Ishikawa (cell line): Measurements from ENCODE around the gene DNPEP.

Source experiments
- EGR1 ChIP-seq: IDR thresholded peaks from 2 replicates; pipeline ENCODE4 v1.6.1; 2012
- EP300 ChIP-seq: IDR thresholded peaks from 2 replicates; pipeline ENCODE4 v1.6.1; 2012; ENCODE audit warnings: borderline replicate concordance
- FOXM1 ChIP-seq: IDR thresholded peaks from 2 replicates; pipeline ENCODE4 v1.6.1; 2012; ENCODE audit warnings: low read depth, borderline replicate concordance
- RAD21 ChIP-seq: IDR thresholded peaks from 2 replicates; pipeline ENCODE4 v1.6.1; 2012; ENCODE audit warnings: low read depth
- TAF1 ChIP-seq: IDR thresholded peaks from 2 replicates; pipeline ENCODE4 v1.6.1; 2012; ENCODE audit warnings: low read depth, mild to moderate bottlenecking
- TEAD4 ChIP-seq: IDR thresholded peaks from 2 replicates; pipeline ENCODE4 v1.6.1; 2012
- TF ChIP-seq, protein P1 (sequence below): IDR thresholded peaks from 2 replicates; pipeline ENCODE4 v1.6.1; 2012; ENCODE audit warnings: low read depth, mild to moderate bottlenecking

DNA sequence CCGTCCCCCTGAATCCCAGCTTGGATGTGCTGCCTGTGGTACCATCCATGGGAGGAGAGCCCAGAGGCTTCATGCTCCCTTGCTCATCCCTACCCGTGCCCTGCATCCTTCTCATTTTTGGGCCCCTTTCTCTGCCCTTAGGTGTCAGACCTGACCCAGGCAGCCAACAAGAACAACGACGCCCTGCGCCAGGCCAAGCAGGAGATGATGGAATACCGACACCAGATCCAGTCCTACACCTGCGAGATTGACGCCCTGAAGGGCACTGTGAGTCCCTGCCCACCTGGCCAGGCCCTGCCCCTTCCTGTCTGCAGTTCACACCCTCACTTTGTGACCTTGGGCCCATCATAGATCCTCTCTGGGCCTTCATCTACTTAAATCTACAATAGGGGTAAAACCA, 33.0 kb upstream of the DNPEP start:
- TF ChIP-seq, protein P1, sequence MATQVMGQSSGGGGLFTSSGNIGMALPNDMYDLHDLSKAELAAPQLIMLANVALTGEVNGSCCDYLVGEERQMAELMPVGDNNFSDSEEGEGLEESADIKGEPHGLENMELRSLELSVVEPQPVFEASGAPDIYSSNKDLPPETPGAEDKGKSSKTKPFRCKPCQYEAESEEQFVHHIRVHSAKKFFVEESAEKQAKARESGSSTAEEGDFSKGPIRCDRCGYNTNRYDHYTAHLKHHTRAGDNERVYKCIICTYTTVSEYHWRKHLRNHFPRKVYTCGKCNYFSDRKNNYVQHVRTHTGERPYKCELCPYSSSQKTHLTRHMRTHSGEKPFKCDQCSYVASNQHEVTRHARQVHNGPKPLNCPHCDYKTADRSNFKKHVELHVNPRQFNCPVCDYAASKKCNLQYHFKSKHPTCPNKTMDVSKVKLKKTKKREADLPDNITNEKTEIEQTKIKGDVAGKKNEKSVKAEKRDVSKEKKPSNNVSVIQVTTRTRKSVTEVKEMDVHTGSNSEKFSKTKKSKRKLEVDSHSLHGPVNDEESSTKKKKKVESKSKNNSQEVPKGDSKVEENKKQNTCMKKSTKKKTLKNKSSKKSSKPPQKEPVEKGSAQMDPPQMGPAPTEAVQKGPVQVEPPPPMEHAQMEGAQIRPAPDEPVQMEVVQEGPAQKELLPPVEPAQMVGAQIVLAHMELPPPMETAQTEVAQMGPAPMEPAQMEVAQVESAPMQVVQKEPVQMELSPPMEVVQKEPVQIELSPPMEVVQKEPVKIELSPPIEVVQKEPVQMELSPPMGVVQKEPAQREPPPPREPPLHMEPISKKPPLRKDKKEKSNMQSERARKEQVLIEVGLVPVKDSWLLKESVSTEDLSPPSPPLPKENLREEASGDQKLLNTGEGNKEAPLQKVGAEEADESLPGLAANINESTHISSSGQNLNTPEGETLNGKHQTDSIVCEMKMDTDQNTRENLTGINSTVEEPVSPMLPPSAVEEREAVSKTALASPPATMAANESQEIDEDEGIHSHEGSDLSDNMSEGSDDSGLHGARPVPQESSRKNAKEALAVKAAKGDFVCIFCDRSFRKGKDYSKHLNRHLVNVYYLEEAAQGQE, result no peak
- TF ChIP-seq TEAD4, result no peak
- no peak for TF ChIP-seq EP300
- TF ChIP-seq RAD21, result no peak
- no peak for TF ChIP-seq EGR1
- no peak for TF ChIP-seq FOXM1
- no peak for TF ChIP-seq TAF1
